GM10266 (cell line): ENCODE measurements around the gene SUGP2.

ENCODE experiments used
- DNase-seq: peaks from one replicate; pipeline ENCODE4 v3.0.0; 2012; ENCODE audit errors: extremely low spot score
- CTCF ChIP-seq: IDR thresholded peaks from 2 replicates; pipeline ENCODE4 v1.5.1; 2012; ENCODE audit warnings: mild to moderate bottlenecking, low read depth; ENCODE audit not compliant: control insufficient read depth, insufficient read depth; ENCODE audit errors: missing control alignments

Gene SUGP2

GRCh38 chr19:18978616-18979015 is 54.7 kb downstream of the SUGP2 start:
- DNase-seq, result no peak
- no peak for TF ChIP-seq CTCF

GRCh38 chr19:18975869-18976268 is 57.4 kb downstream of the SUGP2 start:
- DNase-seq, result no peak
- TF ChIP-seq CTCF, result no peak

- no peak for DNase-seq
- TF ChIP-seq CTCF, result no peak
Measured at GRCh38 chr19:18975011-18975410, 58.3 kb downstream of the SUGP2 start.

- DNase-seq, result no peak
- TF ChIP-seq CTCF, result no peak
Measured at GRCh38 chr19:18972851-18973250, 60.5 kb downstream of the SUGP2 start.

GRCh38 chr19:18972301-18972811 is 61.0 kb downstream of the SUGP2 start:
- TF ChIP-seq CTCF, result no peak
- DNase-seq, result no peak

GRCh38 chr19:18969931-18970659 is 63.2 kb downstream of the SUGP2 start:
- TF ChIP-seq CTCF, result no peak
- no peak for DNase-seq

GRCh38 chr19:18967358-18968146 is 65.8 kb downstream of the SUGP2 start:
- no peak for TF ChIP-seq CTCF
- no peak for DNase-seq
